GM12891 (cell line): ENCODE measurements around the gene SLCO3A1.

ENCODE experiments used
- POLR2A ChIP-seq: IDR thresholded peaks from 2 replicates; pipeline ENCODE4 v1.6.1; 2011; ENCODE audit warnings: low read depth, low read length, control low read depth
- TAF1 ChIP-seq: IDR thresholded peaks from 2 replicates; pipeline ENCODE4 v1.6.1; 2011; ENCODE audit warnings: low read depth, low read length, control low read depth

- TF ChIP-seq POLR2A (no peak), TAF1 (no peak)
These were observed 9.5 kb downstream of the SLCO3A1 start for GRCh38 chr15:91862891-91863504.
